ENCODE results near the gene NDN.

DNA sequence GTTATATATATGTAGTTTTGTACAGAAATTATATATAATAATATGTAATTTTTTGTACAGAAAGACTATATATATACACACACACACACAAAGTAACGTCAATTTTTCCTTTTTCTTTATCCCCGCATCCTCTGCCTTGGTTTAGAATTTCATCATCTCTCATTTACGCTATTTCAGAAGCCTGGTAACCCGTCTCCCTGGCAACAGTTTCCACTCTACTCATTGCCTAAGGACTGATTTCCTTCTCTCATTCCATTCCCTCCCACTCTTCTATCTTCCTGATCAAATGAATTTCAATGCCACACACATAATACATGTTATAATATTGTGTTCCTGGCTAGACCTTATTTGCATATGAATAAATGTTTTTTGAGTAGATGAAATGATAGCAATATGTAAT is 47.8 kb upstream of the NDN start:
- TF ChIP-seq, protein P1, sequence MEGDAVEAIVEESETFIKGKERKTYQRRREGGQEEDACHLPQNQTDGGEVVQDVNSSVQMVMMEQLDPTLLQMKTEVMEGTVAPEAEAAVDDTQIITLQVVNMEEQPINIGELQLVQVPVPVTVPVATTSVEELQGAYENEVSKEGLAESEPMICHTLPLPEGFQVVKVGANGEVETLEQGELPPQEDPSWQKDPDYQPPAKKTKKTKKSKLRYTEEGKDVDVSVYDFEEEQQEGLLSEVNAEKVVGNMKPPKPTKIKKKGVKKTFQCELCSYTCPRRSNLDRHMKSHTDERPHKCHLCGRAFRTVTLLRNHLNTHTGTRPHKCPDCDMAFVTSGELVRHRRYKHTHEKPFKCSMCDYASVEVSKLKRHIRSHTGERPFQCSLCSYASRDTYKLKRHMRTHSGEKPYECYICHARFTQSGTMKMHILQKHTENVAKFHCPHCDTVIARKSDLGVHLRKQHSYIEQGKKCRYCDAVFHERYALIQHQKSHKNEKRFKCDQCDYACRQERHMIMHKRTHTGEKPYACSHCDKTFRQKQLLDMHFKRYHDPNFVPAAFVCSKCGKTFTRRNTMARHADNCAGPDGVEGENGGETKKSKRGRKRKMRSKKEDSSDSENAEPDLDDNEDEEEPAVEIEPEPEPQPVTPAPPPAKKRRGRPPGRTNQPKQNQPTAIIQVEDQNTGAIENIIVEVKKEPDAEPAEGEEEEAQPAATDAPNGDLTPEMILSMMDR (IDR thresholded peaks at IDR 0.05; ENCODE audit: low read depth, low read length, missing input control), result no peak
- TF ChIP-seq NR2F2 (IDR thresholded peaks at IDR 0.05) (no peak), FOXA1 (IDR thresholded peaks at IDR 0.05) (no peak), YY1 (IDR thresholded peaks at IDR 0.05) (no peak), GABPA (IDR thresholded peaks at IDR 0.05 in 1 of 2, conservative IDR thresholded peaks at IDR 0.05 in 1 of 2) (no peak), RAD21 (IDR thresholded peaks at IDR 0.05) (no peak), SP1 (IDR thresholded peaks at IDR 0.05) (no peak), JUND (IDR thresholded peaks at IDR 0.05) (no peak), ZBTB33 (IDR thresholded peaks at IDR 0.05) (no peak), TAF1 (conservative IDR thresholded peaks at IDR 0.05) (no peak), RXRA (IDR thresholded peaks at IDR 0.05) (no peak)

Data from liver (tissue), 3 donors.